SK-N-MC (cell line): ENCODE results near the gene TTC22.

Source experiments
- EZH2 ChIP-seq: fragments of 200-600 bp; sonication (generic); IDR thresholded peaks from one replicate; pipeline ENCODE4 v1.6.1; 2017; ENCODE audit warnings: antibody characterized with exemption
- POLR2AphosphoS5 ChIP-seq: IDR thresholded peaks from 2 replicates; pipeline ENCODE4 v1.6.1; 2012; ENCODE audit warnings: mild to moderate bottlenecking, low read depth, low read length, borderline replicate concordance

DNA sequence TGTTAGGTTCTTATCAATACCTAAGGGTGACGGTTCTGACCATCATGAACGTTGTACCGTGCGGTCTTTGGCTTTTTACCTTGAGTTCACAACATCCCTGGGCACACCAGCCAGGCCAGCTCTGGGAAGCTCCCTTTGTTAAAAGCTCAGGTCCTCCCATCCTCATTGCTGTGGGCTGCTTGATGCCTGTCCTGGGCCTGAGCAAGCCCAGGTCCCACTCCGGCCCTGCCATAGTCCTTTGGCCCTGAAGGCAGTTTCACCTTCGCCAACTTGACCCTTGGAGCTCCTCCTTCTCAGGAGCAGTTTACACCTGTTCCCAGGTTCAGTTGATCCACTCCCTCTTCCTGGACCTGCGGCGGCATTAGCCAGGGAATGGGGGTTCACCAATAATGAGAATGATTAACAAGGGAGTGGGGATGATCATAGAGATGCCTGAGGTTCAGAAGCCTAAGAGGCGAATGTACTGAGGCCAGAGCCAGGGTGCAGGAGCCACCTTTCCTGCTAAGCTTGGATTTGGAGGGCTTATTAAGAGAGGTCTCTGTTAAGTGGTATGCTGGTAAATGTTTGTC lies 45.7 kb upstream of the TTC22 start:
- no peak for TF ChIP-seq EZH2
- no peak for TF ChIP-seq POLR2AphosphoS5
